WTC11 (cell line): ENCODE measurements around the gene CDPF1. TPM values are rescaled to one million over a fixed set of nuclear protein-coding genes. Genes with fewer than 3 reads are reported as not detected.

Experiments
- ATAC-seq: fragments of 200-7000 bp; cut with Tn5 transposase; 2 replicates; pipeline ENCODE4 v1.10.0; 2021; ENCODE audit warnings: mild to moderate bottlenecking, moderate library complexity
- CTCF ChIA-PET: fragments of 300-600 bp; sonication (Branson Sonifier 250); formaldehyde crosslinking; loops from one replicate; lab custom pipeline; 2021; ENCODE audit warnings: antibody characterized with exemption; lab: Charles Lee
- POLR2A ChIA-PET: fragments of 350-600 bp; sonication (Branson Sonifier 250); formaldehyde crosslinking; loops from one replicate; lab custom pipeline; 2021; ENCODE audit warnings: antibody characterized with exemption; lab: Charles Lee
- DNase-seq: peaks from one replicate; pipeline ENCODE4 v3.0.0; 2021; ENCODE audit warnings: low spot score
- H3K27ac Mint-ChIP-seq: 2 replicates; pipeline ENCODE4 v1.8.0; 2021; ENCODE audit warnings: mixed read lengths
- H3K27me3 Mint-ChIP-seq: 2 replicates; pipeline ENCODE4 v1.8.0; 2021; ENCODE audit warnings: low read depth, mild to moderate bottlenecking, moderate library complexity, mixed read lengths
- H3K36me3 Mint-ChIP-seq: 2 replicates; pipeline ENCODE4 v1.8.0; 2021; ENCODE audit warnings: mixed read lengths
- H3K4me1 Mint-ChIP-seq: 2 replicates; pipeline ENCODE4 v1.8.0; 2022; ENCODE audit warnings: mixed read lengths
- H3K4me3 Mint-ChIP-seq: 2 replicates; pipeline ENCODE4 v1.8.0; 2021; ENCODE audit warnings: mild to moderate bottlenecking, moderate library complexity, mixed read lengths
- H3K9me3 Mint-ChIP-seq: 2 replicates; pipeline ENCODE4 v1.8.0; 2021; ENCODE audit warnings: mixed read lengths
- AR ChIP-seq: fragments of 250-450 bp; sonication (Bioruptor Pico); IDR thresholded peaks from 2 replicates; pipeline ENCODE4 v1.9.0; 2021; ENCODE audit warnings: mild to moderate bottlenecking
- ATF6 ChIP-seq: sonication (generic); formaldehyde crosslinking; IDR thresholded peaks from 2 replicates; pipeline ENCODE4 v1.8.1; 2023; ENCODE audit warnings: mild to moderate bottlenecking, missing genetic modification reagents
- CBFB ChIP-seq: sonication (generic); formaldehyde crosslinking; IDR thresholded peaks from 2 replicates; pipeline ENCODE4 v1.8.1; 2022; ENCODE audit warnings: mild to moderate bottlenecking, low read depth, missing genetic modification reagents
- E2F1 ChIP-seq: sonication (generic); formaldehyde crosslinking; IDR thresholded peaks from 2 replicates; pipeline ENCODE4 v1.8.0; 2022; ENCODE audit warnings: mild to moderate bottlenecking, missing genetic modification reagents
- ESRRA ChIP-seq: sonication (generic); formaldehyde crosslinking; IDR thresholded peaks from 2 replicates; pipeline ENCODE4 v1.8.1; 2022; ENCODE audit warnings: mild to moderate bottlenecking, missing genetic modification reagents, borderline replicate concordance
- GRHL2 ChIP-seq: fragments of 250-450 bp; sonication (Bioruptor Pico); IDR thresholded peaks from 2 replicates; pipeline ENCODE4 v1.8.0; 2022; ENCODE audit warnings: mild to moderate bottlenecking, moderate library complexity; ENCODE audit not compliant: insufficient replicate concordance, severe bottlenecking
- HMGXB4 ChIP-seq: sonication (generic); formaldehyde crosslinking; IDR thresholded peaks from 2 replicates; pipeline ENCODE4 v1.8.1; 2023; ENCODE audit warnings: mild to moderate bottlenecking, moderate library complexity, missing genetic modification reagents
- JUN ChIP-seq: sonication (generic); formaldehyde crosslinking; IDR thresholded peaks from 2 replicates; pipeline ENCODE4 v1.8.0; 2023; ENCODE audit warnings: mild to moderate bottlenecking, missing genetic modification reagents
- KAT7 ChIP-seq: sonication (generic); formaldehyde crosslinking; IDR thresholded peaks from 2 replicates; pipeline ENCODE4 v1.8.1; 2023; ENCODE audit warnings: missing genetic modification reagents, mild to moderate bottlenecking, borderline replicate concordance
- USF2 ChIP-seq: sonication (generic); formaldehyde crosslinking; IDR thresholded peaks from 2 replicates; pipeline ENCODE4 v1.8.1; 2023; ENCODE audit warnings: mild to moderate bottlenecking, missing genetic modification reagents, moderate library complexity
- ZNF425 ChIP-seq: fragments of 250-450 bp; sonication (Bioruptor Pico); conservative IDR thresholded peaks from 2 replicates; pipeline ENCODE4 v1.9.0; 2021; ENCODE audit warnings: mild to moderate bottlenecking
- ZNF671 ChIP-seq: fragments of 250-450 bp; sonication (Bioruptor Pico); IDR thresholded peaks from 2 replicates; pipeline ENCODE4 v1.8.0; 2021; ENCODE audit warnings: mild to moderate bottlenecking
- total RNA-seq: library from RNA; stranded (reverse); gene quantifications from 3 replicates; pipeline ENCODE4 v1.2.3, GENCODE V29; 2021

The CDPF1 gene
- total RNA-seq, 1 experiment from 2014 or later = 11.5 TPM

GRCh38 chr22:46241396-46242007 lies 8.6 kb downstream of the CDPF1 start (continued):
- TF ChIP-seq JUN = no peak
- TF ChIP-seq ESRRA (CRISPR knock-in tag) = no peak
- TF ChIP-seq ZNF425 (CRISPR knock-in tag) = no peak
- TF ChIP-seq, all 79 proteins: peak for 0

- TF ChIP-seq ATF6 (no peak), KAT7 (CRISPR knock-in tag) (no peak), USF2 (CRISPR knock-in tag) (no peak), E2F1 (CRISPR knock-in tag) (no peak), AR (CRISPR knock-in tag) (no peak), CBFB (CRISPR knock-in tag) (no peak), ZNF671 (CRISPR knock-in tag) (no peak), HMGXB4 (CRISPR knock-in tag) (no peak), JUN (no peak), GRHL2 (CRISPR knock-in tag) (no peak)
- TF ChIP-seq, all 79 proteins: peak for 0
- H3K36me3 Mint-ChIP-seq = peaks cover 6% of the 10 kb centered on the region; the same call in 1 of the 2 replicates
- no peaks in the 10 kb centered on the region for H3K27me3 Mint-ChIP-seq
- H3K4me3 Mint-ChIP-seq = no peak overlapping the region
- ATAC-seq = no peak
- H3K27ac Mint-ChIP-seq = no peak overlapping the region
- no peaks in the 10 kb centered on the region for H3K4me1 Mint-ChIP-seq
- ChIA-PET CTCF (no interaction called here), POLR2A (no interaction called here)
- DNase-seq = no peak
- no peaks in the 10 kb centered on the region for H3K9me3 Mint-ChIP-seq
Observed at GRCh38 chr22:46240907-46241306, 9.2 kb downstream of the CDPF1 start.
